Measurements from ENCODE around the gene SALL4.
"Not testable (repeated sequence)": the region's sequence is repeated elsewhere in the genome, so short reads cannot be mapped to it uniquely, and the experiment has no call there.

Gene SALL4

DNA sequence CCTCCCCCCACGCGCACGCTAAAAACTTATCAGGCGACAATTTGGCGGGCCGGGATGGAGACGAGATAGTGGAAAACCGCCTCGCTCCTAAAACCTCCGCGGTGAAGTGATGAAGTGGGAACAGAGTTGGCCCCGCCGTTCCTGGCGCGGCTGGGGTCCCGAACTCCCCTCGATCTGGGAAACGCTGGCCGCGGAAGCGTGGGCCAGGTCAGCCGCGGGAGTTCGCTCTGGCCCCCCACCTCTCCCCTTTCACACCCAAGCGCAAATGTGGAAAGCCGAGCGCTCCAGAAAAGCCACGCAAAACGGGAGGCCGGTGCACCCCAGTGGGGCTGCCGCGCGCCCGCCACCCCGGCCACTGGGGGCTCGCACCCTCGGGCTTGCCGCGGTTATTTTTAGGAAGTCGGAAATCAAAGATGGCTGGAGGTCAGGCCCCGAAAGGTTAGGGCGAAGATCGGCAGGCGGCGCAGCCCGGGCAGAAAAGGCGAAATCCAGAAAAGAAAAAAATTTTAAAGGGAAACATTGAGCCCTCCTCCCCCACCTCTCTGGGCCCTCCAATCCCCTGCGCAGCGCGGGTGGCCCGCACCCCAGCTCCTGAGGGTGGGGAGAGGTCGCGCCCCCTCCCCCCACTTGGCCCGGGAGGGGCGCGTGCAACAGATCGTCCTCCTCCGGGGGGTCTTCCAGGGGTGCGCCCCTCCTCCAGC lies 1.0 kb downstream of the SALL4 start:
- DNase-seq, result peak; percentile 61

- DNase-seq, result peak; percentile 40
These were observed 1.5 kb downstream of the SALL4 start for GRCh38 chr20:51800872-51801121.

DNA sequence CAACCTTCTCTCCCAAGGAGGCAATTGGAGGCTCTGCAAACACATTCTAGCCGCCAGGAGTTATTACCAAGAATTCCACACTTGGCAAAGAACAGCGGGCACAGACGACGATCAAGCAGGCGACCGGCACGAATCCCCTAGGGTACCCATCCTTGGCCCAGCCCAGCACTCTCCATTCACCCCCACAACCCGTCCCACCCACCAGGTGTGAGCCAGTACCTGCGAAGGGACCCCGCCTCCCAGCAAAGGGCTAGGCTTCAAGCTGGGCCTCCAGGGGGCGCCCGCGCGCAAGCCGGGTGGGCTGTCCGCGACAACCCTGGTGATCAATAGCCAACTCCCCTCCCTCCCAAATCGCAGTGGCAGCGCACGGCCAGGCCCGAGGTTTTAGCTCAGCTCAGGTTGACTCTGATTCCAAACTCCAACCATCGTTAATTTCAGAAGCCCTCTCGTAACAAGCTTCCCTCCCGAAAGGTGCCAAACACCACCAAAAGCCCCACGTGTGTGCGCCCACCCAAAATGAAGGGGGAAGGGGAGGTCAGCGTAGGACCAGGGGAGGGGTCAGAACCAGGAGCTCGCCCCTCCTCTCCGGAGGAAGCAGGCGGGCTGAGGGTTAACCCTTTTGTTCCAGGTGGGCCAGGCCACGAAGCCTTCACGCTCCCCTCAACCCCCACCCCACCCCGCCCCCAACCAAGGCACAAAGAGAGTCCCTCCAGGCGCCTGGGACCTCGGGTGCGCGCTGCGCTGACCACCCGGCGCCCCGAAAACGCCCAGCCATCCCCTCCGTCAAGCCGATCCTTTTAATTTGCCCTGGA lies 2.1 kb downstream of the SALL4 start:
- peak; percentile 60 for DNase-seq

DNA sequence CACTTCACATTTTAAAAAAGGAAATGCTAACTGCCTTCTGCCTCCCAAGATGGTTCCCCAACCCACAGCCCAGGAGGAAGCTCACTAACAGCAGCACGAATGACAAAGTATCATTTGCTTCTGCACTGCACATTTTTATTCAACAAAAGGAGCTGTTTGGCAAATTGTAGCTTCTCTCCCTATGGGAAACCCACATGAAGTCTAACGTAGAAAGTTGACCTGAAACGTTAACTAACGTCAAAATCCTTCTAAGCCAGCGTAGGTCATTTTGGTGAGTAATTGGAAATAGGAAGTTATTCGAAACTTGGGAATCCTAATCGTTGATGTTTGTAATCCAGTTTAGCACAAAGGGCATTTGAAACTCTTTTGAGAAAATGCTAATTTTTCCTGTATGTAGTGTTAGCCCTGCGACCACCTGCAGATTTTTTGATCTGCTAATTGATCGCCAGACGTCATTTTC lies 2.9 kb downstream of the SALL4 start:
- DNase-seq, result peak; percentile 31

DNA sequence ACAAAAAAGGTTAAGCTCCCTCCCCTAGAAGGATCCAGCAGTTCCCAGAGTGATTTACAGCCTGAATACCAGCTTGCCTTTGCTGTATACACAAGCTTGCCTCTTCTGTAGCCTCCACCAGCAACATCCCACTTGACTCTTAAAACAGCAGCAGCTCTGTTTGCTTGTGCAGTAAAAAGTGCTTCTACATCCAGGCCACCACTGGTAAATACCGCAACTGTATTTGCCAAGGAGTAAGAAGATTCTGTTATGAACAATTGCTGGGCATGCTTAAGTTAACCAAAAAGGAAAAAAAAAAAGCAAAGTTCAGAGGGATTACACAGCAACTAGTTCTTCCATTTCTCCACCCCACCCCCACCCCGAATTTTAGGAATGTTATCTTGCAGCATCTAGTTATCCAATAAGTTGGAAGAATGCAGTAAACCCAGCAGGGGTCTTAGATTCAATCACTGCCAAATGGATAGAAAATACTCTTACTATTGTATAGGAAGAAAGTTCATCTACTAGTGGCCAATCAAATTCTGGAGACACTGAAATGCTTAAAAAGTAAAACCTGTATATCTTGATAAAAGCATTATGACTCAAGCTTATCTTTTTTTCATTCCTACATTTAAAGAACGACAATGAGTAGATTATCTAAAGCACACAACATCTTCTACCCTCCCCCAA lies 4.8 kb downstream of the SALL4 start:
- DNase-seq, result peak; percentile 35

DNA sequence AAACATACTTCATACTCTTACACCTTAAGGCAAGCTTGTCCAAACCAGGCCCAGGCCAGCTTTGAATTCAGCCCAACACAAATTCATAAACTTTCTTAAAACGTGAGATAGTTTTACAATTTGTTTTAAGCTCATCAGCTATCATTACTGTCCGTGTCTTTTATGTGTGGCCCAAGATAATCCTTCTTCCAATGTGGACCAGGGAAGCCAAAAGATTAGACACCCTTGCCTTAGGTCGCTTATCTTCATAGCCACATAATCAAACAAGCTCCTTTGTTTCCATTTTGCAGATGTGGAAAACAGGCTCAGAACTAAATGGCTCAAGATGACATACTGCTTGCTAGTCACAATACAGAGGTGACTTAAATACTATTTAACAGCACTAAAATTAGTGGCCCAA lies 6.0 kb downstream of the SALL4 start:
- peak; percentile 68 for DNase-seq

DNA sequence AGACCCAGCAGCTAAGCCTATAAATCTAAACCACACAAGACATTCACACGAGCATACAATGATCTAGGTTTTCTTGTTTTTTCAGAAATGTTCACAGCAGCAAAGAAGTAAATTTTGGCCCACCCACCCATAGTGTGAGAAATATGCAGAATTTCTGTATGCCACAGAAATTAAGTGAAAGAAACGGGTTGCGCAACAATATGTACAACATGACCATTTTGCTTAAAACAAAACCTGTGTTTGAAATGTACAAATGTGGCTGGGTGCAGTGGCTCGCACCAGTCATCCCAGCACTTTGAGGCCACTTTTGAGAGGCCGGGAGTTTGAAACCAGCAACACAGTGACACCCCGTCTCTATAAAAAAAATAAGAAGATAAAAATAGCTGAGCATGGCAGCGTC lies 9.4 kb downstream of the SALL4 start:
- no peak for DNase-seq

DNA sequence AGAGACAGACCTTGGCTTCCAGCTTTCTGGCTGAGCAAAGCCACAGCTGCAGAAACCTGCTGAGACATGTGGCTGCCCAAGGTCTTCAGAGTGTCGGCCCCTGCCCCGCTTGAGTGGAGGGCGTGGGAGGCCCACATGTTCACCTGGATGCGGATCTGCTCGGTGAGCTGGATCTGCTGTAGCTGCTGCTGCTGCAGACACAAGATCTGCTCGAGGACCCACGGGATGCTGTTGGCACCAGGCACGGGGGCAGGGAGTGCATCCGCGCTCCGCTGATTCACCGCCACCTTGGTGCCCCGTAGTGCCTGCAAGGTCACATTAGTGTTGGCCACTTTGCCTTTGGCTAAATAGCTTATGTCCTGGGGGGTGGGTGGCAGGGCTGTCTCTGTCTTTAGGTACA lies 10.7 kb downstream of the SALL4 start:
- no peak for DNase-seq

DNA sequence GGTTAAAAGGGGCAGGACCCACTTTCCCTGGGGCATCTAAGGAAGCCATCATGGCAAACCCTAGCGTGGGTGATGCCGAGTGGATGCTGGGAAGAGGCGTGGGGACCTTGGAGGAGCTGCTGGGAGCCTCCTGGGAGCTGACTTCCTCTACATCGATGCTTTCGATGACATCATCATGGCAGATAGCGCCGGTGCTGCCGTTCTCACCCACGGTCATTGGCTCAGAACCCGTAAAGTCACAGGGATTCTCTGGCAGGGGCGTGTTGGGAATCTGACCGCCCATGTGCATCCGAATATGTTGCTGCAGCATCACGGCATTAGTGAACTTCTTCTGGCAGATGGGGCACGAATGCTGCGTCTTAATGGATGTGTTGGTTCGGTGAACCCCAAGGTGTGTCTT lies 12.1 kb downstream of the SALL4 start:
- DNase-seq, result no peak

DNA sequence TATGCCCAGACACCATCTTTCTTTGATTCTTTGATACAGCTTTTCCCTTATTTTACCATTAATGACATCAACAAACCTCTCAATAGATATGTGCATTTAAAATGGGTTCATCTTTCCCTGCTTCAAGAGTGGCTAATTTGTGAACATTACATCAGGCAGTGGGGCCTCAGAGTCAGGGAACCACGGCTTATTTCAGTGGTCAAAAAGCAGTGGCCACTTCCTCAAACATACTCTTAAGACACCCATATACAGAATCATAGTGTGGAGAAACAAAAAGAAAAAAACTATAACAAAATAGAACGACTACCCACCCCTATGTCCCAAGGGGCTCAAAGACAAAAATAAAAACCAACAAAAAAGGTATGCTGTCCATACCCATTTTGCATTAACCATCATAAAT lies 12.9 kb downstream of the SALL4 start:
- DNase-seq, result peak; percentile 29

- DNase-seq, result no peak
These were observed 13.5 kb downstream of the SALL4 start for GRCh38 chr20:51788822-51789221.

- no peak for DNase-seq
These were observed 18.0 kb downstream of the SALL4 start for GRCh38 chr20:51784299-51784698.

GRCh38 chr20:51778229-51778759 lies 24.0 kb downstream of the SALL4 start:
- DNase-seq, result not testable (repeated sequence)

DNA sequence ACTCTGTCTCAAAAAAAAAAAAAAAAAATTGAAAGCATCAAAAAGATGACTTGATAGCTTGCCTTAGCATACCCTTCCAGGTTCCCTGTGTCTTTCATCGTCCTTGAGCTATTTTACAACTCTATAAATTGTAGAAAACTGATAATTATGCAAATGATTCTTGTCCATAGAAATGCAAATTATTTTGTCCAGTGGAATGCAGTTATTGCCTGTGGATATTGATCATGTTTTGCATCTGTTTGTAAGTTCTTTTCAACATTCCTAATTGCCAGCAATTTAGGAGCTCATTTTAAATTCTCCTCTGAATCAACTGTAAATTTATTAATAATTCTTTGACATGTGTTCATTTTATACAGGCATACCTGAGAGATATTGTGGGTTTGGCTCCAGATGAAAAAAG lies 27.1 kb downstream of the SALL4 start:
- no peak for DNase-seq

DNA sequence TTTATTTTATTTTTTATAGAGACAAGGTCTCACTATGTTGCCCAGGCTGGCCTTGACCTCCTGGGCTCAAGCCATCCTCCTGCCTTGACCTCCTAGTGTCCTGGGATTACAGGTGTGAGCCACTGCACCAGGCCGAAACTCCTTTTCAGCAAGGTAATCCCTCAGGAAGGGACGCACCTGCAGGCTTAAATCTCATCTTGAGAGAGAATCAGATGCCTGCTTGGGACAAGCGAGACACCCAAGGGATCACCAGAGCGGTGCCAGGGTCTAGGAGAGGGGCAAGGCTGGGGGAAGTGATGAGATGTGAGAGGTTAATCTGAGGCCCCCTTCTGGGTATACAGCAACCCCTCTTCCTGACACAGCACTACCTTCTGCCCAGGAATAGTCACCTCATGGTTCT lies 30.1 kb downstream of the SALL4 start:
- DNase-seq, result no peak

- DNase-seq, result peak; percentile 16
These were observed 32.2 kb downstream of the SALL4 start for GRCh38 chr20:51769976-51770615.

GRCh38 chr20:51768759-51769517 lies 33.4 kb downstream of the SALL4 start:
- no peak for DNase-seq

DNA sequence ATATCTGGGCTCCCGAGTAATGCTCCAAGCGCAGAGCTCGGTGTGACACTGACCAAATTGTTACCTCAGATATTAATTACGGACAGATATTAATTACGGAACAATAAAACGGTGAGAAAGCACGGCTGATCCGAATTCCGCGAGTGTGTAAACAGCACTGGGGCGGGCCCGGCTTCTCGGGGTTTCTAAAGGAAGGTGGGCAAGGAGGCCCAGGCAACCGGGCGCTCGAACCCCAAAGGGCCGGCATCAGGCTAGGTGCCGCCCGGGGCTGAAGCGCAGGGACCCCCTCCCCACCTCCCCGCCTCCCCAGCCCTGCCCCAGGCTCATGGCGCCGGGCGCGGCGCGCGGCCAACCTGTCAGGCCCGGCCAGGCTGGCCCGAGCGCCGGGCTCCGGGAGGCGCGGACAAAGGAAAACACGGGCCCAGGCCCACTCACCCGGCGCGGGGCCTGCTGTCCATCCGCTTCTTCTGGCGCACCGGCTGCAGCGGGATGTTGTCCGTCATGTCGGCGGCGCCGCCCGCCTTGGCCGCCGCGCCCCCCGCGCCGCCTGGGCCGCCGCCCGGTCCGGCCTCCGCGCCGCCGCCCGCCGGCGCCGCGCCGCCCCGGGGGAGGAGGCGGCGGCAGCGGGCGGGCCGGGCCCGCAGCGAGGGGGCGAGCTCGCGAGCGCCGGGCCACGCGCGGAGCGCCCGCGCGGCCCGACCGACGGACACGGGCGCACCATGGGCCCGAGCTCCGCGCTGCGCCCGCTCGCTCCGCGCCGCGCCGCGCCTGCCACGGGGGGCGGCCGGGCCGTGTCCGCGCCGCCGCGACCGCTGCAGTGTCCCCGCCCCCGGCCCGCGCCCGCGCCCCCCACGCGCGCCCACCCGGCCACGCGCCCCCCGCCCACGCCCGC lies 34.2 kb downstream of the SALL4 start, which contains the start of gene ATP9A:
ATP9A (minus strand) TSS at position 524 of the 892 bp plus-strand sequence; CDS start at position 503, 21 bp downstream.
- peak; percentile 20 for DNase-seq

- peak; percentile 50 for DNase-seq
These were observed 35.1 kb downstream of the SALL4 start for GRCh38 chr20:51766994-51767866.

GRCh38 chr20:51765381-51765780 lies 36.9 kb downstream of the SALL4 start:
- DNase-seq, result not testable (repeated sequence)
